Dedifferentiated amniotic fluid mesenchymal stem cell (primary cell): Measurements from ENCODE around the gene BCL11B.

Source experiments
- DNase-seq: peaks from one replicate; pipeline ENCODE4 v3.0.0-alpha.2; 2016; ENCODE audit errors: extremely low spot score

Gene BCL11B

DNA sequence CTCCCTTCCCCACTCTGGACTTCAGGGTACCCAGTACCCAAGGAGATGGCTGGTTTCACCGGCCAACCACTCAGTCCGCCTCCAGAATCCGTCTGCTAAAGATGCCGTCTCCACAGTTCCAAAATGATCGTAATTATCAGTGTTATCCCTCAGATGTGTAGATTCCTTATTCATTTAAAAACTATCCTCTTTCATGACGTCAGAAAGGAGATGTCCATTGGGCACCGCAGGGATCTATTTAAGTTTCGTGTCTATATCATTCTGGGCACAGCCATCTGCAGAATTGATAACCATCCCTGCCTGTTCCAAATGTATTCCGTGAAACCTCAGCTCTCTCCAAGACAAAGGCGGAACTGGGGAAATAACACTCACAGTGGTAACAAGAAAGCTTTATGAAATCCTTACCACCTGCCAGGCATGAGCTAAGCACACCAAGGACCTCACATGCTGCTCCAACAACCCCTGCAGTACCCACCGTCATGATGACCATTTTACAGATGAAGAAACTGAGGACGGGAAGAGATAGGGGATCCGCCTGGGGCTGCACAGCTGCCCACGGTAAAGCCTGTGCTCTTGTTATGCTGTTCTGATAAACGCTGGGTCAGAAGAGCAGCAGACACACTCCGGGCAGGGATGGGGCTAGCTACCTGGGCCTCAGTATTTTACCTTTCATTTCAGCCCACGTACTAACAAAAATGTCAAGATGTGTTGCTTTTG, 90.0 kb downstream of the BCL11B start:
- no peak for DNase-seq

DNA sequence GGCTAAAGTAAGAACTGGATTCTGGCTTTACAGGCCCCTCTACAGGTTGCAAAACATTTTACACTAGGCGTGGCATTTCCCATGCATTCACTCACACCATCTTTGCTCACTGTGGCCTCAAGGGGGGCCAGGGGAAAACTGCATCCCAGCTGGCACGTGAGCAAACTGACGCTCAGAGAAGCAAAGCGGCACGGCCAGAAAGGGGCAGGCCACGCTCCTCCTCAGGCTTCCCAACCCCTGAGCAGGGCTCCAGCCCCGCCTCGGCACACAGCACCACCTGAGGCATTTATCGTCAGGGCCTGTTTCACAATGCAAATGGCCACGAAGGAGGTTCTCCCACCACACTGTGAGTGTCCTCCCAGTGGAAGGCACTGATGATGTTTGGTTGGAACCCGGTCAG, 90.8 kb downstream of the BCL11B start:
- no peak for DNase-seq

DNA sequence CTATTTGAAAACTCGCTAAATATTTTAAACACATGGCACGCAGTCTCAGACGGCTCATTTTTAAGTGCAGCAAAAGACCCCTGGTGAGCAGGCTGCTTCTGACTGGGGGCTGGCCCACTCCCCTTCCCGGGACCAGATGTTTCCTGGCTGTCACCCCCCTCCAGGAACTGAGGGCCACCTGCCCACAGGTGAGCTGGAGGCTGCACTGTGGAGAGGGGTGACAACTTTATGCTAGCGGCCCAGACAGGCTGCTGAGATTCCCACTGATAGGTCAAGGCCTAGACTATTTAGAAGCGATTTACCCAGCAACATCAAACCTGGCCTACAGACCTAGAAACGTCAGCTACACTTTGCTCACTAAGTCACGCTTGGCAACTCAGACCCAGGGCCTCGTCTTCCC, 92.1 kb downstream of the BCL11B start:
- DNase-seq: no peak

DNA sequence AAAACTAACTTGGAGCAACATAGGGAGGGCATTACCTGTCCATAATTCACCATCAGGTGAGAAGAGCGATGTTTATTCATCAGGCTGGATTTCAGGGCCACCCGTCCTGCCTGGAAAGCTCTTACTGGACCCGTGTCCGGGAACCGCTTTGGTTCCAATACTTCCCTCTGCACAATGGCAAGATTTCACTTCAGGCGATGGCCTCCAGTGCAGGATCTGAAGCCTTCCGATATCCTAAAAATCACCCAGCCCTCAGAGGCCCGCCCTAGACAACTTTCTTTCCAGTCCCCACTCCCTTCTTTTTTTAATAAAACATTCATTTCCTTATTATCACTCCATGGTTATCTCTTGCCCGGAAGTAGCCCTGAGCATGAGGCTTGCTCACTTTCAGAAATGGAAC, 92.5 kb downstream of the BCL11B start:
- no peak for DNase-seq

DNA sequence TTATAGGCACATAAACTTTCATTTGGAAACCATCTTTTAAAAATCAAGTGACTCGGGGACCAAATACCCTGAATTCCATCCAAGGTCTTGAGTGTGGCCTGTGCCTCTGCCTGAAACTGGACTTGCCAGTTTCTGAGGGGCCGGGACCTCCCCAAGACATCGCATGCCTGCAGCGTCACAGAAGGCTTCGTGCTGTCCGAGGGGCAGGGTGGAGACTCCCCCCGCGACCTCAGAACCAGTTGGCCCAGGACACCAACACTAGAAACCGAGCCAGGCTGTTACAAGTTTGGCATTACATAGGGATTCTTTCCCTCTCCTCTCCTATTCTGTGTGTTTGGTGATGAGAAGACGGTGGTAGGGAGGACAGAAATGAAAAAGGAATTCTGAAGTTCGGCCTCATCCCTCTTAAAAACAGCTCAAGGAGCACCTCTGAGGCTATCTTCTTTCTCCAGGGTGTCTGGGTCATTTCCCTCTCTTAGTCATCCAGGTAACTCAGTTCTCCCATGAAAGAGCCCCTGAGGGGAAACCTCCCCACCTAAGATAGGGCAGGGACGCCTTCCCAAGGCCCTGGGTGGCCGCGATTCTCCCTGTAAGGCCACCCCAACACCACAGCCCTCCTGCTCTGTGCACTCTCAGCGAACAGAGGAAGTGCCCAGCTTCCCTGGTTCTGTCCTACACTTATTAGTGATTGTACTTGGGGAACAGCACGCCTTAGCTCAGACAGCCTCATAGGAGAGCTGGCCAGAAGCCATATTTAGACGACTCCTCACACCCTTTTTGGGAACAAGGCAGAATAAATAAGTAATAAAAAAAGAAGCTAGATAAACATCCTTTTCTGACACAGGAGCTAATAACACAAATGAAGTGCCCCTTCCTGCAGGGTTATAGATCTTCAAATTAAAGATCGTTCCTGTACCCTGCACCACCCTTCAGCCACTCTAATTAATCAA, 93.8 kb downstream of the BCL11B start:
- no peak for DNase-seq

DNA sequence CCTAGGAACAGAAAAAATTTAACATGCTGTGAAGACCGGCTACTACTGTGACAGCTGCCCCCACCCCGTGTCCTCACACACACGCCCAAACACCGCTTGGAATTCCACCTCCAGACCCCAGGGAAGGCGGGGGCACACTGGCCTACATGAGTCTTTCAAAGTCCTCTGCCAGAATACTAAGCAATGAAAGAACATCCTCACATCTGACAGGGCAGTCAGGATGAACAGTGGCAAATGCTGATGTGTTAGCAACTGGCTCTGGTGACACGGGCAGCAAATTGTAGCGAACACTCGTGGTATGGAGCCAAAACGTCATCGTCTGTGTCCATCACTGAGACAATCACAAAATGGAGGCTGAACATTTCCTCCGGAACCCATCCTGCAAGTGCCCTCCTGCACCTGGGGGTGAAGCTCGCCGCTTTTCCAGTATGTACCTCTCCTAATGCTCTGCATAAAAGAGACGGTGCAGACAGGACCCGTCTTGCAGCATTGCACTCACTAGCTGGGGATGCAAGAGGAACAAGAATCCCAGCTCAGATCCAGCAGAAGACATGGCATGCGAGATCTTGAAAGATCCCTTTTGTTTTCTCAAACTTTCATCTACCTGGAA, 94.8 kb downstream of the BCL11B start:
- no peak for DNase-seq

DNA sequence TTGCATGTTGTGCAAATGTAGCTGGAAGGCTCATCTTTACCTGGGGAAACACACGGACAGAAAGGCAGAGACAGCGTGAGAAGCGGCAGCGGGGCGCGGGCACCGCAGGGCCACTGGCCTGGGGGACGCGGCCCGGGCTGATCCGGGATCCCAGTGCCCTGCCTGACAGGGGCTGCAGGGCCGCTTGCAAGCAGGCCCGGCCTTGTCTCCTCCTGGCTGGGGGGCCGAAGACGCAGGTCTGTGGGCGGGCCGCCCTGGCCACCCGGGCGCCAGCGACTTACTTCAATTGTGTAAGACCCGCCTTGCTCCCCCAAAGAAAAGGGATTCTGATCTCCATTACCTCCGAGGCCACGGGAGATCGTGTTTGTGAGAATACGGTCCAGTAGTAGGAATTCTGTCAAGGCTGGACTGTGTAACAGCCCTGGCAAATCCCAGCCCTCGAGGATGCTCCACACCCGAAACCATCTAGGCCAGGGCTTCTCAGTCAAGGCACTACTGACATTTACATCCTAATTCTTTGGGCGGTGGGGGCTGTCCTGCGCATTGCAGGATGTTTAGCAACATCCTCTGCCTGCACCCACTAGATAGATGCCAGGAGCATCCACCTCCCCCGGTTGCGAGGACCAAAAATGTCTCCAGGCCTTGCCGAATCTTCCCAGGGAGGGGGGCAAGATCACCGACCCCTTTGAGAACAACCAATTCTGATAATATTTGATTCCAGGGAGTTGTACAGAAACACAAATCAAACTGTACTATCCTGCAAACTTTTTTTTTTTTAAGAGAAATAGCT, 95.6 kb downstream of the BCL11B start:
- DNase-seq: no peak

DNA sequence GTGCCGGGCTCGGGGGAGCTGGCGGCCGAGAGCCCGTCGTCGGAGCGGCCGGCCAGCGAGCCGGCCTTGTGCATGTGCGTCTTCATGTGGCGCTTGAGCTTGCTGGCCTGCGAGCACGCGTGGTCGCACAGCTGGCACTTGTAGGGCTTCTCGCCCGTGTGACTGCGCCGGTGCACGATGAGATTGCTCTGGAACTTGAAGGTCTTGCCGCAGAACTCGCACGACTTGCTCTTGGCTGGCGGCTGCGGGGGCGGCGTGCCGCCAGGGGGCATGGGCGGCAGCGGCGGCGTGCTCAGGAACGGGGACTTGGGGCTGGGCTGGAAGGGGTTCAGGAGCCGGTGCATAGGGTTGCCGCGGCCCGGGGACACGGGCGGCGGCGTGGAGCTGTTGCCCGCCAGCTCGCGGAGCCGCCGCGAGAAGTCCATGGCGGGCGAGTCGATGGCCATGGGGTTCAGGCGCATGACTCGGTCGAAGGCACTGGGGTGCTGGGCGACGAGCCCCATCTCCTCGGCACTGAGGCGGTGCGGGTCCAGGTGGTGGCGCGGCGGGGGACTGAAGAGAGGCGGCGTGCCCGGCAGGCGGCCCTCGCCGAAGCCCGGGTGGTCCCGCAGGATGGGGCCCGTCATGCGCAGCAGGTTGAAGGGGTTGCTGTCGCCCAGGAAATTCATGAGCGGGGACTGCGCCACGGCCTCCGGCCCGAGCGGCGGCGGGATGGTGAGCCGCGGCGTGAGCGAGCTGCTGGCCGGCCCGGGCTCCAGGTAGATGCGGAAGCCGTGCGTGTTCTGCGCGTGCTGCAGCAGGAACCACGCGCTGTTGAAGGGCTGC, 96.5 kb downstream of the BCL11B start:
- no peak for DNase-seq

DNA sequence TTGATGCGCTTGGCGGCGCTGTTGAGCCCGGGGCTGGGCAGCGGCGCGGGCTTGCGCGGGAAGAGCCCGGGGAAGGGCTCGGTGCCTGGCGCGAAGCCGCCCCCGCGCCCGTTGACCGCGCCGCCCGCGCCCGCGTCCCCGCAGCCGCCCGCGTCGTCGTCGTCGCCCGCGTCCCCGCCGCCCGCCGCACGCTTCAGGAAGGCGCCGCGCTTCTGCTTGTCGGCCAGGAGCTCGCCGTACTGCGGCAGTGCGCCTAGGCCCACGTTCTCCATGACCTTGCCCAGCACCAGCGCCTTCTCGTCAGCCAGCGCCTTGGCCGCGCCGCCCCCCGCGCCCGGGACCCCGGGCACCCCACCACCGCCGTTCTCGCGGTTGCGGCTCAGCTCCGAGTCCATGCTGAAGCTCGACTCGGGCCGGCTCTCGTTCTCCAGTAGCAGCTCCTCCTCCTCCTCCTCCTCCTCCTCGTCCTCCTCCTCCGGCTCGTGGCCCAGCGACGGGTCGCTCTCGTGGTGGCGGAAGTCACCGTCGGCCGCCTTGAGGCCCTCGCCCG, 97.2 kb downstream of the BCL11B start:
- no peak for DNase-seq

DNA sequence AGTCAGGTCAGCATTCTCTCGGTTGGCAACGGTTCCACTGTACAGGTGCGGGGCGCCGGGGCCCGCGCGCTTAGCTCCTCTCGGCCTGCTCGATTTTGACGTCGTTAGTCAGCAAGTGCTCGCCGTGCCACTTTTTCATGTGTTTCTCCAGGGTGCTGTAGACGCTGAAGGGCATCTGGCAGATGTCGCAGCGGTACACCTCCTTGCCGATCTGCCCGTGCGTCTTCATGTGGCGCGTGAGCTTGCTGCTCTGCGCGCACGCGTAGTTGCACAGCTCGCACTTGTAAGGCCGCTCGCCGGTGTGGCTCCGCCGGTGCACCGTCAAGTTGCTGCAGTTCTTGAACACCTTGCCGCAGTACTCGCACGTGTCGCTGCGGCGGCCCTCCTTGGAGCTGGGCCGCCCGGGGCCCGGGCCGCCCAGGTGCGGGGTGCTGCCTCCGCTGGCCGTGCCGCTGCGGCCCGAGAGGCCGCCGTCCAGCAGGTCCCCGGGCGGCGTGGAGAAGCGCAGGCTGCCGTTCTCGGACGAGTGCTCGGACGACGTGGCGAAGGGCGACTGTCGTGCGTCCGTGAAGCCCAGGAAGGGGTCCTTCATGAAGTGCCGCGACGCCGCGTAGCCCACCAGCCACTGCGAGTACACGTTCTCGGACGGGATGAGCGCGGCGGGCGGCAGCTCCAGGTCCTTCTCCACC, 97.8 kb downstream of the BCL11B start:
- DNase-seq: no peak

DNA sequence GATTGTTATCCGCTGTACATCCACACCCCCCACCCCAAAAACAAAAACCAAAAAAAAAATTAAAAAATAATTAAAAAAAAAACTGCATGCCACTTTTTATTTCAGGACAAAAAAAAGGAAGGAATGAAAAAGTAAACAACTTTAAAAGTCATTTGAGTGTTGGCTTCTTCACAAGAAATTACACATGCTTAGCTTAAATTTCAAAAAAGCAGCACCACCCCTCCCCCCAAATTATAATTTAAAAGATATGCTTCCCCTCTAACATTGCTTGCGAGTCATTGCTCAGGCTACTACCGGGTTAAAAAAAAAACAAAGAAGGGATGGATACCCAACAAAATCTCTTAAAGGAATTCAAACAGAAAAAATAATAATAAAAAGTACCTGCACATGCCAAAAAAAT, 98.5 kb downstream of the BCL11B start:
- DNase-seq: no peak

DNA sequence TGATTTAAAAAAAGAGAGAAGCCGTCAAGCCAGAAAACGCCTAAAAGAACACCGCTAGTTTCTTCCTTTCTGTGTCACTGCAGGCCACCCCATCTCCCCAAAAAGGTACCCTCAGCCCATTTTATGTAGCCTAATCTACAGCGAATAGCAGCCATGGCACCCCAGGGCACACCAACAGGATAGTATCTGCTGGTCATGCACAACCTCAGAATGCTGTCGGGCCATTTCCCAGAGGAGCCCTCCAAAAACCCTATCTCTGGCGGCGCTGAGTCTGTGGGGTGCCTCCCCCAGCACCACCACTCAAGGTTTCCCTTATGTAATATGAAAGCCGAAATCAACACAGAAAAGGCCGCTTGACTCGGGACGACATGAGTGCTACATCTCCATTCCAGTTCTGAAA, 98.9 kb downstream of the BCL11B start:
- no peak for DNase-seq

DNA sequence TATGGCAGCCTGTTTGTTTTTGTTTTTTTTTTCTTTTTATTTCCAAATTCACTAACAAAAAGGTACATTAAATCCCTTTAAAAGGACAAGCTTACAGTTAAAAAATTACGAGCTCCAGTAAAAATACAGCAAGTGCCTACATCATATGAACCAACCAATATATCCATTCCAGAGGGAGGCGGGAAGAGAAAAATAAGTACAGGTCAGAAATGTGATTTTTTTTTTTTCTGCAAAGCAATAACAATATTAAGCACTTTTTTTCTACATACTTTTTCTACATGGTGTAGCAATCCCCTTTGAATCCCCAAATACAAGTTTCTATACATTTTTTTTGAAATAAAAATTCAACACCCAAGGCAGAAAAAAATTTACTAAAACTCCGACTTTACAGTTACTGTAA, 100.6 kb downstream of the BCL11B start:
- no peak for DNase-seq

DNA sequence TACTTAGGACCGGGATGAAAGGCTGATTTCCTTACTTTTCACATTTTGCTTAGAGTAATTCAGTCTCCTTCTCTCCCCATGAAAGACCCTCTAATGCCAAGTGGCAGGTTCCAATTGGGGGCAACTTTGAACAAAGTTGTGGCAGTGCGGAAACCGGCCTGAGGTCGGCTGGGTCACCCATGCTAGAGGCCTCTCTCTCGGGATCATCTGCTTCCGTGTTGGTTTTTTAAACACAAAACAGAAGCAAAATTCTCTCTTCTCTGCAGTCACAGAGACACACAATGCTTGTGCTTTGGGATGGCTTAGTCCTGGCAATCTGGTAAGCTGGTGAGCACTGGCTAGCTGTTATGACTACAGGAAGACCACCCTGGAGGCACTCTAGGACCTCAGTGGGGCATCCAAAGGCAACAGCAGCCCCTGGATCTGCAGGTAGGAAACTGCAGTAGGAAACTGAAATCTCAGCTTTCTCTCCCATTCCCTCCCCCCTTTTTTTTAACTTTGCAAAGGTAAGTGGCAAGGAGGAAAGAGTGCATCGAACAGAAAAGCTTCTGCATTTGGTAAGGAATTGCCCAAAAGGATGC, 102.1 kb downstream of the BCL11B start:
- no peak for DNase-seq

DNA sequence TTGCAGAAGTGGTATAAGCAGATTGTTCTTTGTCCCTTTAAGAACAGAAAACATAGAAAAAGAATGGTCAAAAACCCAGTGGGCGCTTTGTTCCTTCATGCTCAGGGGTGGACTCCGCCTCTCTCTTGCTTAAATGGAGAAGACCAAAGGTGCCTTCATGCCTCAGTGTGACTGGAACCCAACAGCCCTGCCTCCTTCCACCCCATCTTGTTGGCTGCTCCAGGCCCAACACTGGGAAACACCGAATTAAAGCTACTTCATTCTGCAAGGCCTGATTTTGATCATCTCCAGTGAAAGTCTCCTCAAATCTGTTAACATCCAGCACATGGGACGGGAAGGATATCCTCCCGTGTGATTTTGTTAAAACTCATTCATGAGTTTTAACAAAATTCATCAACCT, 103.7 kb downstream of the BCL11B start:
- DNase-seq: no peak

DNA sequence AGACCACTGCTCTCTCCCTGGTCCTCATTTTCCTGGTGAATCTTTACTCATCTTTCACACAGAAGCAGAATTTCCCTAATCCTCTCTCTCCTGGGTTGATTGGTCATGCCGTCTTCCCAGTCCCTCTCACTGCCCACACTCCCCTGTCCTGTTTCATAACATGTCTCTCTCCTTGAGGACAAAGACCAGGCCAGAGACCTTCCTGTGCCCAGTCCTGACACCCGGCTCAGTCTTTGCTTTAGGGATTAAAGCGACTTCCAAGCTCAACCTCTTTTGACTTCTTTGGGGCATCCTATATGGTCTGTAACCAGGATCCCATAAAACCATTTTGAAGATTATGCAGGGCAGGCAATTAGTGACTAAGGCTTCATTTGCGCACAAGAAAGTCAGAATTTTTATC, 105.5 kb downstream of the BCL11B start:
- no peak for DNase-seq

DNA sequence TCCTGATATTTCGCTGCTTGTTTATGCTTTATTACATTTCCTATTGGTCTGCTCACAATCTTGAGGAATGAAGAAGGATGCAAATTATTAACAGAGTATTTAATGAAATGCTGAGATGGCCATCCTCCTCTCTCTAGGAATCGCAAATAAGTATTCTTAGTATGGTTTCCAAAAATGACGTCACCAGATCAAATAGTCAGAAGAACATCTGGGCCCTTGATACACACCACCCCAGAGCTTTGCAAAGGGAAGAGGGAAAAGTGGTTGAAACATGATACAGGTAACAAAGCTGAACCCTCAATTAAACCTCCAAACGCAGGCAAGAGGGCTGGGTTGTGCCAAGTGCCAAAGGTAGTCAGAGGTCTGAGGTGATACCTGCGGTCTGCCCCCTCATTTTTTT, 107.3 kb downstream of the BCL11B start:
- no peak for DNase-seq

DNA sequence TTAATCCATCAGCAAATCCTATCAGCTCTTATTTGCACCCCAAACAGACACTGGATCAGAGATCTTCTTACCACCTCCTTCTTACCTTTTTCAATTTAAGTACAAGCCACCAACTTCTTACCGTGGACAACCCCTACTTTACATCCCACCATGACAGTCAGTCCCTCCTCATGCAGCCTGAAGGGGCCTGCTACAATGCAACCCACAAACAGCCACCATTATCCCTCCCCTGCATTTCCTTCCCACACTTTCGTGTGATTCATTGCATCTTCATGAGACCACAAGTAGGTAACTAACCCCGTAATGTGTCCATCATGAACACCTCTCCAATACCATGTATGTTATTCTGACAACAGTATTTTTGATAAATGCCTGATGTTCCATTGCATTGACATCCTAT, 108.6 kb downstream of the BCL11B start:
- no peak for DNase-seq
